Measurements from ENCODE around the gene SNUPN. TPM values are rescaled to one million over a fixed set of nuclear protein-coding genes. Genes with fewer than 3 reads are reported as not detected.

The SNUPN gene
- polyA plus RNA-seq, 1 of the 3 experiments (the other 2 are of a cell fraction): 31.7 TPM

- TF ChIP-seq NFIC (IDR thresholded peaks at IDR 0.05; ENCODE audit: borderline replicate concordance) (no peak), MEF2A (IDR thresholded peaks at IDR 0.05; ENCODE audit: borderline replicate concordance, low read depth) (no peak), FOXM1 (IDR thresholded peaks at IDR 0.05; ENCODE audit: low read depth) (no peak), JUND (IDR thresholded peaks at IDR 0.05) (no peak), FOSL2 (IDR thresholded peaks at IDR 0.05; ENCODE audit: borderline replicate concordance, low read depth) (no peak), CTCF (IDR thresholded peaks at IDR 0.05) (no peak), SIN3A (IDR thresholded peaks at IDR 0.05; ENCODE audit: borderline replicate concordance, low read depth, low read length) (no peak), CHD2 (IDR thresholded peaks at IDR 0.05; ENCODE audit: low read length, partially characterized antibody) (no peak), RFX5 (IDR thresholded peaks at IDR 0.05; ENCODE audit: low read length) (no peak), PBX3 (IDR thresholded peaks at IDR 0.05) (no peak), MXI1 (IDR thresholded peaks at IDR 0.05; ENCODE audit: low read depth, low read length) (no peak), TCF12 (IDR thresholded peaks at IDR 0.05) (no peak), NRF1 (IDR thresholded peaks at IDR 0.05; ENCODE audit: low read depth, low read length) (no peak), RAD21 (IDR thresholded peaks at IDR 0.05; ENCODE audit: low read length) (no peak), FOXJ3 (CRISPR knock-in tag; IDR thresholded peaks at IDR 0.05) (no peak), USF1 (IDR thresholded peaks at IDR 0.05; ENCODE audit: borderline replicate concordance, low read depth) (no peak), POLR2AphosphoS5 (IDR thresholded peaks at IDR 0.05; ENCODE audit: low read depth, low read length) (no peak)
- H3K4me1 ChIP-seq (ENCODE audit: control insufficient read depth in 1 of 2, insufficient read depth in 2 of 2, low read depth in 1 of 2, low read length in 1 of 2): peaks cover 28 to 48% of the 10 kb centered on the region in 2 experiments; a peak in 3 of 4 replicates
- WGBS (ENCODE audit: low lambda C conversion rate): 82% methylated on average over 6 of the region's 6 CpGs
- no peak overlapping the region for H3K27ac ChIP-seq (ENCODE audit: low read depth in 2 of 2, low read length in 1 of 2)
- H3K4me3 ChIP-seq (ENCODE audit: low read depth in 2 of 2, low read length in 1 of 2): no peak overlapping the region
- H3K36me3 ChIP-seq (replicated peaks in 1 of 2; ENCODE audit: control insufficient read depth in 1 of 2, insufficient read depth in 2 of 2, low read length in 1 of 2): no peaks in the 10 kb centered on the region
- H3F3A ChIP-seq (replicated peaks; ENCODE audit: insufficient read depth): peaks cover 18% of the 10 kb centered on the region
- ChIA-PET POLR2A (no interaction called here), CTCF (interaction anchor here (0.5 to 1.0 kb wide), 2 partner anchors 26 to 145 kb away, joined by 3 read pairs; no protein-coding TSS in a partner anchor)
- no peaks in the 10 kb centered on the region for H3K27me3 ChIP-seq (ENCODE audit: insufficient read depth)
- H3K9ac ChIP-seq: peak overlapping the region; percentile 31; the same call in 1 of the 2 replicates
- H3K79me2 ChIP-seq (ENCODE audit: insufficient read depth): peaks cover 24% of the 10 kb centered on the region
- DNase-seq: no peak
- H2AFZ ChIP-seq (ENCODE audit: low read depth): no peak overlapping the region
- no peaks in the 10 kb centered on the region for H4K20me1 ChIP-seq (ENCODE audit: insufficient read depth)
- H3K9me3 ChIP-seq: no peaks in the 10 kb centered on the region
- H3K9me2 ChIP-seq: no peaks in the 10 kb centered on the region
- peak overlapping the region; percentile 50; the same call in 1 of the 2 replicates for H3K4me2 ChIP-seq
These were observed 44.3 kb upstream of the SNUPN start for GRCh38 chr15:75669879-75670212.

All from SK-N-SH (cell line).